Gastroesophageal sphincter (tissue), 4 donors: ENCODE results near the gene ABCC5. TPM values are rescaled to one million over a fixed set of nuclear protein-coding genes. Genes with fewer than 3 reads are reported as not detected.
A peak's percentile ranks its signal among the peaks of the same experiment; 100 is the strongest.

Source experiments
- ATAC-seq: fragments of 150-250 bp; one replicate; pipeline ENCODE4 v1.9.1; 2016; ENCODE audit warnings: mild to moderate bottlenecking, moderate library complexity
- H3K27ac ChIP-seq, 4 donors: fragments of 200-600 bp; sonication (generic) in 3 of 4; 1 replicate in 3 of 4; 2 replicates in 1 of 4; pipeline ENCODE4 v1.5.1; 2016 to 2019
- H3K27me3 ChIP-seq: fragments of 200-600 bp; sonication (generic); one replicate; pipeline ENCODE4 v1.5.1; 2019
- H3K36me3 ChIP-seq, 2 donors: fragments of 200-600 bp; sonication (generic); one replicate each; pipeline ENCODE4 v1.5.1; 2019; ENCODE audit warnings: control low read depth in 1 of 2
- H3K4me1 ChIP-seq, 3 donors: fragments of 200-600 bp; sonication (generic); 1 replicate in 2 of 3; 2 replicates in 1 of 3; pipeline ENCODE4 v1.5.1; 2016 to 2019; ENCODE audit warnings: control low read depth in 2 of 3
- H3K4me3 ChIP-seq, 2 donors: fragments of 200-600 bp; sonication (generic); one replicate each; pipeline ENCODE4 v1.5.1; 2019; ENCODE audit warnings: mild to moderate bottlenecking in 1 of 2, moderate library complexity in 1 of 2
- H3K9me3 ChIP-seq, 3 donors: fragments of 200-600 bp; sonication (generic); one replicate each; pipeline ENCODE4 v1.5.1; 2017 to 2019; ENCODE audit warnings: control low read depth in 2 of 3
- EP300 ChIP-seq: sonication (generic); formaldehyde crosslinking; IDR thresholded peaks from one replicate; pipeline ENCODE4 v1.6.1; 2017; ENCODE audit warnings: antibody characterized with exemption, mild to moderate bottlenecking
- POLR2A ChIP-seq, 2 donors: fragments of 450-650 bp; IDR thresholded peaks; one replicate each; pipeline ENCODE4 v1.6.1; 2017; ENCODE audit warnings: antibody characterized with exemption in 2 of 2, mild to moderate bottlenecking in 2 of 2, moderate library complexity in 1 of 2
- POLR2AphosphoS5 ChIP-seq: sonication (generic); formaldehyde crosslinking; IDR thresholded peaks from one replicate; pipeline ENCODE4 v1.6.1; 2017; ENCODE audit warnings: antibody characterized with exemption
- WGBS, 2 donors: methylation state at CpG; one replicate each; pipeline ENCODE4 v1.1.5; 2018; ENCODE audit warnings: low coverage in 1 of 2; 5-methylcytosine and 5-hydroxymethylcytosine counted together
- total RNA-seq, 4 donors: library from RNA; depleted of rRNA; stranded (reverse); fragments of >200 nt; gene quantifications; one replicate each; pipeline ENCODE4 v1.1.0, GENCODE V29; 2016
- TF ChIP-seq, protein P1 (sequence below), 4 experiments: fragments of 200-600 bp in 2 of 4; fragments of 450-650 bp in 2 of 4; sonication (generic) in 1 of 4; IDR thresholded peaks; one replicate each; pipeline ENCODE4 v1.5.1; 2017 to 2019; ENCODE audit warnings: antibody characterized with exemption in 4 of 4, mild to moderate bottlenecking in 2 of 4, moderate library complexity in 2 of 4

The ABCC5 gene
- total RNA-seq, 4 donors from 2014 or later: 16.2 to 25.1 (median 17.5) TPM

DNA sequence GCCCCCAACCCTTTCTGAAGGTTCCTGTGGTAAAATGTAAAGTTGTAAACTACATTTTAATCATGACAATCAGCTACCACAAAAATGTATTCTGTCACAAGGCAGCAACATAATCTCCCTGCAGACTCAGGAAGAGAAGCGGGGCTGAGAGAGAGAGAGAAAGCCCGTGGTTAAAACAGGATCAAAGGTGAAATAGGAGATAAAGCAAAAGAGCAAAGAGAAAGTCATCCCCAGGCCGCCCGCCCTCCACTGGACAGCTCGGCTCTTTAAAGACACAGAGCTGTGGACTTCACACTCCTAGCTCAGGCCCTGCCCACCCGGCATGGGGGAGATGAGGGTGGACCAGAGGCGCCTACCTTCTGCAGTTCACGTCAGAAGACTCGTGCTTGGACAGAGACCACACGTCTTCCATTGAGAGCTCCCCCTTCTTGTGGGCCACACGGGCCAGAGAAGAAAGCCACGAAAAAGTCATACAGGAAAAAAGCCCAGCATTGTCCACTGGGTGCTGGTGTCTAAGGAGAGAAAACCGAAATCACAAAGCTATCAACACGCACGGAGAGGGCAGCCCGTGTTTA, 29.4 kb downstream of the ABCC5 start:
- no peaks in the 10 kb centered on the region for H3K9me3 ChIP-seq
- no peaks in the 10 kb centered on the region for H3K27me3 ChIP-seq
- TF ChIP-seq, protein P1, sequence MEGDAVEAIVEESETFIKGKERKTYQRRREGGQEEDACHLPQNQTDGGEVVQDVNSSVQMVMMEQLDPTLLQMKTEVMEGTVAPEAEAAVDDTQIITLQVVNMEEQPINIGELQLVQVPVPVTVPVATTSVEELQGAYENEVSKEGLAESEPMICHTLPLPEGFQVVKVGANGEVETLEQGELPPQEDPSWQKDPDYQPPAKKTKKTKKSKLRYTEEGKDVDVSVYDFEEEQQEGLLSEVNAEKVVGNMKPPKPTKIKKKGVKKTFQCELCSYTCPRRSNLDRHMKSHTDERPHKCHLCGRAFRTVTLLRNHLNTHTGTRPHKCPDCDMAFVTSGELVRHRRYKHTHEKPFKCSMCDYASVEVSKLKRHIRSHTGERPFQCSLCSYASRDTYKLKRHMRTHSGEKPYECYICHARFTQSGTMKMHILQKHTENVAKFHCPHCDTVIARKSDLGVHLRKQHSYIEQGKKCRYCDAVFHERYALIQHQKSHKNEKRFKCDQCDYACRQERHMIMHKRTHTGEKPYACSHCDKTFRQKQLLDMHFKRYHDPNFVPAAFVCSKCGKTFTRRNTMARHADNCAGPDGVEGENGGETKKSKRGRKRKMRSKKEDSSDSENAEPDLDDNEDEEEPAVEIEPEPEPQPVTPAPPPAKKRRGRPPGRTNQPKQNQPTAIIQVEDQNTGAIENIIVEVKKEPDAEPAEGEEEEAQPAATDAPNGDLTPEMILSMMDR (IDR thresholded peaks at IDR 0.05): no peak
- no peak for TF ChIP-seq POLR2A (IDR thresholded peaks at IDR 0.05)
- no peak for TF ChIP-seq POLR2AphosphoS5
- TF ChIP-seq EP300: no peak
- H3K4me3 ChIP-seq: no peak overlapping the region
- ATAC-seq: no peak
- H3K27ac ChIP-seq: no peak overlapping the region
- H3K4me1 ChIP-seq: peaks cover 0 to 20% (median 4%) of the 10 kb centered on the region in 3 donors
- H3K36me3 ChIP-seq: peaks cover 0 to 33% of the 10 kb centered on the region in 2 donors
- WGBS, 2 donors: 81 to 87% methylated on average over 4 to 12 of the region's 16 CpGs

DNA sequence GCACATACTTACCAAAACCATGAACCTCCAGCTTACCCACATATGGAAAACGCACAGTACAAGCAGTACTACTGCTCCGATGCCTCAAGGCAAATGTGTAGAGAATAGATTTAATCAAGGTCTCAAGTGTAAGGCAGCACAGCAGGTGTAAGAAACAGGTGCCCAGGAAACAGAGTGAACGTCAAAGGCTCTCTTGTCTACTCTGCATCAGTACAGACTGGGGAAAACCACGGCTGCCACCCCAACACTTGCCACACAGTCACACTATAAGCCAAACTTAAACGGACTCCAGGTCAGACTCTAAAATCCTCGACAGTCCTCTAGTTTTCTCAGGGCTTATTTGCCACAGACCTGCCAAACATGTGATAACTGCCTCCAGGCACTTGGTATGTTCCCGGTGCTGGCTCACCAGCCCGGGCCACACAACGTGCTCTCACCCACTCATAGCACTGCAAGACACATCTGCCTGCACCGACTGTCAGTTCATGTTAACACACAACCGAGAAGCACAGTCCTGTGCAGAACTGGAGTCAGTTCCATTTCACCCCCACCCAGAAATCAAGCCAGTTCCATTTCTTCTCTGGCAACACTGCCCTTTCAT, 30.6 kb downstream of the ABCC5 start:
- TF ChIP-seq, protein P1 (IDR thresholded peaks at IDR 0.05): no peak
- TF ChIP-seq POLR2AphosphoS5: no peak
- TF ChIP-seq EP300: no peak
- TF ChIP-seq POLR2A (IDR thresholded peaks at IDR 0.05): no peak
- Histone ChIP-seq H3K27ac (no peak overlapping the region), H3K9me3 (no peaks in the 10 kb centered on the region), H3K27me3 (no peaks in the 10 kb centered on the region), H3K36me3 (peaks cover 0 to 43% of the 10 kb centered on the region in 2 donors), H3K4me1 (peaks cover 0 to 20% (median 4%) of the 10 kb centered on the region in 3 donors), H3K4me3 (no peak overlapping the region)
- ATAC-seq: no peak
- 86 to 100% methylated on average over 2 to 7 of the region's 11 CpGs for WGBS, 2 donors

DNA sequence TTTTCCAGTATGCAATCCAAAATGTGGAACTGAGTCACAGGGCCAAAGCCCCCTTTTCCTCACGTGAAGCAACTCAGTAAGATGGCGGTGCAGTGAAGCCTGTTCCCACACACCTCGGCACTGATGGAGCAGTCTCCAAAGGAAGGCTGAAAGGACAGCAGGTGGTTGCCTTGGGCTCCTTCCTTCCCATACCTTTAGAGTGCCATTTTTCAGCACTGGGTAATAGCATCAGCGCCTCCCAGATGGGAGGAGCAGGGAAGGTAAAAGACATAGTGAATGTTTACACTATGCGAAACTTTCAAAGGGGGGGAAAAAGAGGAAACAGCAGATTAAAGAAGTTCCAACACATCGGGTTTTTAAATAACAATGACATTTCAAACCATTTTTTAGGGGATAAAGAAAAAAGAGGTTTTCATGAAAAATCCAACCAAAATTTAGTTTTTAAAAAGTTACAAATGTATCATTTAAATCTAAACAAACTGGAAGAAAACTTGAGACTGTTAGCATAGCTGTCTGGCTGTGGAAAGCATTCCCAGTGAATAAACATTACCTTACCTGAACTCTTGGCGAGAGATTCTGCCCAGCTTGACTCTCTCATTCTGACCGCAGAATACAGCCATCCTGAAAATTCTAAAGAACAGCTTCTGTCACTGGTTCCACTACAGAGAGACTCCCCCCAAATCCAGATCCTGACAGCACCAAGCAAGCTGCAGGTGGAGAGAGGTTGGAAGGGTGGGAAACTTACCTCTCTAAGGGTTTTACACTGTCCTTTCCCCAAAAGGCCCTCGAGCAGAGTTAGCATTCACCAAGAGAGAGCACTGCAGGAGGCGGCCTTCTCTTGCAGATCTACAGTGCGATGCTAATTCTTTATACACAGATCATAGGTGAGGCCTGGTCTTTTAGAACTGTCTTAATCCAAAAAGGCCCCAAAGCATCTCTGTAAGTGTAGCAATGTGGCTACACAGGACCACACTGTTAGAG, 32.6 kb downstream of the ABCC5 start:
- Histone ChIP-seq H3K36me3 (peaks cover 0 to 57% of the 10 kb centered on the region in 2 donors), H3K4me1 (peaks cover 0 to 20% (median 4%) of the 10 kb centered on the region in 3 donors), H3K27me3 (no peaks in the 10 kb centered on the region), H3K4me3 (no peak overlapping the region), H3K27ac (peak overlapping the region; percentile 12 to 57 (median 55)), H3K9me3 (no peaks in the 10 kb centered on the region)
- no peak for TF ChIP-seq POLR2AphosphoS5
- no peak for TF ChIP-seq EP300
- no peak for TF ChIP-seq POLR2A (IDR thresholded peaks at IDR 0.05)
- TF ChIP-seq, protein P1 (IDR thresholded peaks at IDR 0.05): no peak
- peak; percentile 65 for ATAC-seq
- 59 to 60% methylated on average over 8 to 11 of the region's 11 CpGs for WGBS, 2 donors

DNA sequence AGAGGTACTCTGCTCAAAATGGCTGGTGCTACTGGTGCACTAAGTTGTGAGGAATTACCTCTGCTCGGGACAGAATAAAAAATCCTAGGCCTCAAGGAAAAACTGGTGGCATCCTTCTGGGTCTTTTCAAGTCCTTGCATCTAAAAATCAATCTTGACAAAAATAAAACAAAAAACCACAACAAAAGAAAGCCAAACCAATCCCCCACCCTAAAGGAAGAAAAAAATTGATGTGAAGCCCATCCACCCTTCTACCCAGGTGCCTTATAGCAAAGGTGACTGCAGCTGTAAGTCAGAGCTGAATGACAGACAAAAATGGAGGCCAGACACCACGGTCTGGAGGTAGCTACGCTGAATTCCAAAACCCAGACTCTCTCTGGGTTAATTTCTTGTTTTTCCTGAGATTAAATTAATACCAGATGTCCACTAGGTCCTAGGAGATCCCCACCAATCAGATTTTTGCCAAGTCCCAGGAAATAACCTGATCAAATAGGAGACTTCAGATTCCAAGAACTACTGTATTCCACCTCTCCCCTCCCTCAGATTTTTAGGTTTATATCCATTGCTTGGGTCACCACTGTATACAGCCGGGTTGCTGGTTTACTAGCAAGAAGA, 33.5 kb downstream of the ABCC5 start:
- no peak for ATAC-seq
- TF ChIP-seq, protein P1 (IDR thresholded peaks at IDR 0.05): no peak
- no peak for TF ChIP-seq EP300
- no peak for TF ChIP-seq POLR2AphosphoS5
- TF ChIP-seq POLR2A (IDR thresholded peaks at IDR 0.05): no peak
- Histone ChIP-seq H3K4me1 (peaks cover 0 to 20% (median 4%) of the 10 kb centered on the region in 3 donors), H3K36me3 (peaks cover 0 to 64% of the 10 kb centered on the region in 2 donors), H3K9me3 (no peaks in the 10 kb centered on the region), H3K27me3 (no peaks in the 10 kb centered on the region), H3K27ac (peak overlapping the region; percentile 12 to 57 (median 55)), H3K4me3 (no peak overlapping the region)
- 72 to 83% methylated on average over 3 to 4 of the region's 4 CpGs for WGBS, 2 donors
